DOHH2 (cell line): ENCODE measurements around the gene CIAO2A.

ENCODE experiments used
- EZH2phosphoT487 ChIP-seq: fragments of 200-600 bp; sonication (generic); IDR thresholded peaks from 2 replicates; pipeline ENCODE4 v1.6.1; 2017; ENCODE audit warnings: borderline replicate concordance, mild to moderate bottlenecking, antibody characterized with exemption, low read length, moderate library complexity, mixed read lengths
- TF ChIP-seq, protein P1 (sequence below): fragments of 200-600 bp; sonication (generic); IDR thresholded peaks from one replicate; pipeline ENCODE4 v1.5.1; 2014; ENCODE audit warnings: antibody characterized with exemption, mild to moderate bottlenecking, low read depth, low read length; ENCODE audit not compliant: poor library complexity, severe bottlenecking

DNA sequence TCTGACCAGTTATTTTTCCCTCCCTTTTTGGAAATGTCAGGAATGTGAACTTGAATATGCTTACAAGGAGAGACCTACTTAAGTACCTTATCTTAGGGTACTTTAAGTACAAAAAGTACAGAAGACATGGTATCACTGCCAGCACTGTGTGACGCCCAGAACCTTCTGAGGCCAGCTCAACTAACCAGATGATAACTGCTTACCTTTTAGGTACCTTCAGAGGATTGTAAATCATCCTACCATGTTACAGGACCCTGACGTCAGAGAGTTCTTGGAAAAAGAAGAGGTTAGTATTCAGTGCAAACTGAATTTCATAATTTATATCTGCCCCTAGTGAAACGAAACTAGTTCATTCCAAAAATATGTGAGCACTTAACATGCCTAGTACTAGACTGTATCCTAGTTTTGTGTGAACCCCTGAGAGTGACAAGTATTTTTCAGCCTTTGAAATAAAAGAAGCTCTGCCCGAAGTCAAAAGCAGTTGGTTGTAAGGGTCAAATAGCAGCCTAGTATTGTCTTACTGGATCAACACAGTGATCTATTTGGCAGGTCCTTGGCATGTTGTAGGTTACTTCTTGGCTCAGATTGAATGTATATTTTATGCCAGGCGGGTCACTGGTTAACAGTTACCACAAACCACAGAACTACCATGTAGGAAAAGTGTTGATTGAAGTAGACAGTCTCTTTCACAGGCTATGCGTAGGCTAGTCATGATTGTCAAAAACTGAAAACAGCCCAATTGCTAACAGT is 34.1 kb upstream of the CIAO2A start:
- TF ChIP-seq, protein P1, sequence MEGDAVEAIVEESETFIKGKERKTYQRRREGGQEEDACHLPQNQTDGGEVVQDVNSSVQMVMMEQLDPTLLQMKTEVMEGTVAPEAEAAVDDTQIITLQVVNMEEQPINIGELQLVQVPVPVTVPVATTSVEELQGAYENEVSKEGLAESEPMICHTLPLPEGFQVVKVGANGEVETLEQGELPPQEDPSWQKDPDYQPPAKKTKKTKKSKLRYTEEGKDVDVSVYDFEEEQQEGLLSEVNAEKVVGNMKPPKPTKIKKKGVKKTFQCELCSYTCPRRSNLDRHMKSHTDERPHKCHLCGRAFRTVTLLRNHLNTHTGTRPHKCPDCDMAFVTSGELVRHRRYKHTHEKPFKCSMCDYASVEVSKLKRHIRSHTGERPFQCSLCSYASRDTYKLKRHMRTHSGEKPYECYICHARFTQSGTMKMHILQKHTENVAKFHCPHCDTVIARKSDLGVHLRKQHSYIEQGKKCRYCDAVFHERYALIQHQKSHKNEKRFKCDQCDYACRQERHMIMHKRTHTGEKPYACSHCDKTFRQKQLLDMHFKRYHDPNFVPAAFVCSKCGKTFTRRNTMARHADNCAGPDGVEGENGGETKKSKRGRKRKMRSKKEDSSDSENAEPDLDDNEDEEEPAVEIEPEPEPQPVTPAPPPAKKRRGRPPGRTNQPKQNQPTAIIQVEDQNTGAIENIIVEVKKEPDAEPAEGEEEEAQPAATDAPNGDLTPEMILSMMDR, result no peak
- TF ChIP-seq EZH2phosphoT487, result no peak
